ENCODE results near the gene TSSK6.

DNA sequence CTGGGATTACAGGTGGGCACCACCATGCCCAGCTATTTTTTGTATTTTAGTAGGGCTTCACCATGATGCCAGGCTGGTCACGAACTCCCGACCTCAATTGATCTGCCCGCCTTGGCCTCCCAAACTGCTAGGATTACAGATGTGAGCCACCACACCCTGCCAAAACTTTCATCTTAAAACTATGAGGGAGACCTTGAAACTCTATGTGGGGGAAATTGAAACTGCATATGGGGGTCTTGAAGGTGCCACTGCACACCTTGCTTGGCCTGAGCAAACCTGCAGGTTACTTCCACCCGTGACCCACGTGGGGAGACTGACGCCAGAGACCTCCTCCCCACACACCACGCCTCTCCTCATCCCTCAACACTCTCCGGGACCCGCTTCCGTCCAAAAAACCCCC is 38.3 kb upstream of the TSSK6 start:
- TF ChIP-seq CTCF (IDR thresholded peaks at IDR 0.05) (no peak), POLR2A (IDR thresholded peaks at IDR 0.05) (no peak)

All from testis (tissue), 2 donors.